HepG2 (cell line): ENCODE data around the gene MAST1. TPM values are rescaled to one million over a fixed set of nuclear protein-coding genes. Genes with fewer than 3 reads are reported as not detected.

Experiments
- ATAC-seq: fragments of 200-7000 bp; cut with Tn5 transposase; 3 replicates; pipeline ENCODE4 v1.9.1; 2020; ENCODE audit warnings: mild to moderate bottlenecking, moderate library complexity
- BruUV-seq: library from RNA; stranded (reverse); fragments of 400-500 nt; replicated peaks from 2 replicates; lab custom pipeline; 2021; lab: Mats Ljungman, UMichigan
- CTCF ChIA-PET: fragments of 300-600 bp; formaldehyde crosslinking; extraction: SDS; loops from one replicate; lab custom pipeline; 2021; ENCODE audit warnings: low total read pairs, inconsistent platforms, low intra/inter-chr PET ratio; lab: Yijun Ruan, JAX
- POLR2A ChIA-PET: fragments of 350-600 bp; sonication (Branson Sonifier 250); formaldehyde crosslinking; loops from one replicate; lab custom pipeline; 2020; ENCODE audit warnings: antibody characterized with exemption, inconsistent platforms; lab: Yijun Ruan, JAX
- DNase-seq: peaks from one replicate; pipeline ENCODE4 v3.0.0-alpha.2; 2015; ENCODE audit warnings: low spot score
- FAIRE-seq: peaks from 3 replicates; lab custom pipeline; 2011; peaks lifted over from hg19 to GRCh38; lab: Jason Lieb, UNC
- H2AFZ ChIP-seq: one replicate; pipeline ENCODE4 v1.6.1; 2011; ENCODE audit warnings: low read length, inconsistent platforms
- H3K27ac ChIP-seq: fragments of 300-600 bp; 3 replicates; pipeline ENCODE4 v1.8.0; 2011; ENCODE audit warnings: mixed run types, mild to moderate bottlenecking, mixed read lengths, low read length, inconsistent platforms; ENCODE audit not compliant: insufficient read depth; ENCODE audit errors: extremely low read length
- H3K27me3 ChIP-seq, 2 experiments: fragments of 200-600 bp in 1 of 2; 2 replicates in 1 of 2; 3 replicates in 1 of 2; pipeline versions ENCODE4 v1.6.0 to v1.8.0; 2011; ENCODE audit warnings: low read length in 2 of 2, mild to moderate bottlenecking in 2 of 2, moderate library complexity in 2 of 2, inconsistent platforms in 1 of 2; ENCODE audit not compliant: insufficient read depth in 2 of 2, control insufficient read depth in 1 of 2
- H3K36me3 ChIP-seq, 2 experiments: fragments of 200-600 bp in 1 of 2; replicated peaks in 1 of 2; 2 replicates in 1 of 2; 3 replicates in 1 of 2; pipeline versions ENCODE4 v1.5.1 to v1.8.0; 2011; ENCODE audit warnings: low read length in 2 of 2, inconsistent platforms in 1 of 2; ENCODE audit not compliant: insufficient read depth in 2 of 2, control insufficient read depth in 1 of 2
- H3K4me1 ChIP-seq: 2 replicates; pipeline ENCODE4 v1.5.1; 2012; ENCODE audit warnings: low read length, inconsistent platforms; ENCODE audit not compliant: insufficient read depth
- H3K4me2 ChIP-seq: 2 replicates; pipeline ENCODE4 v1.6.0; 2011; ENCODE audit warnings: low read depth, low read length, inconsistent platforms
- H3K4me3 ChIP-seq, 3 experiments: fragments of 200-600 bp in 1 of 3; sonication (generic), shearing (Covaris generic) in 1 of 3; replicated peaks in 1 of 3; 2 replicates each; pipeline ENCODE4 v1.5.1; 2011 to 2016; ENCODE audit warnings: low read length in 3 of 3, inconsistent platforms in 2 of 3, low read depth in 2 of 3, mild to moderate bottlenecking in 2 of 3, control low read depth in 1 of 3, mixed read lengths in 1 of 3; ENCODE audit not compliant: insufficient read depth in 1 of 3
- H3K79me2 ChIP-seq: one replicate; pipeline ENCODE4 v1.6.1; 2011; ENCODE audit warnings: low read length, inconsistent platforms; ENCODE audit not compliant: insufficient read depth
- H3K9ac ChIP-seq: 2 replicates; pipeline ENCODE4 v1.6.0; 2011; ENCODE audit warnings: mild to moderate bottlenecking, low read depth, low read length, inconsistent platforms; ENCODE audit not compliant: insufficient read depth
- H3K9me3 ChIP-seq: 2 replicates; pipeline ENCODE4 v1.5.1; 2012; ENCODE audit warnings: mild to moderate bottlenecking, low read length
- H4K20me1 ChIP-seq: 2 replicates; pipeline ENCODE4 v1.6.0; 2011; ENCODE audit warnings: inconsistent platforms, mild to moderate bottlenecking, low read length, moderate library complexity; ENCODE audit not compliant: insufficient read depth
- ARID2 ChIP-seq: sonication (generic); formaldehyde crosslinking; IDR thresholded peaks from 2 replicates; pipeline ENCODE4 v1.8.1; 2022; ENCODE audit warnings: mild to moderate bottlenecking, missing genetic modification reagents, borderline replicate concordance
- DMTF1 ChIP-seq: sonication (generic); formaldehyde crosslinking; IDR thresholded peaks from 2 replicates; pipeline ENCODE4 v1.4.0; 2020; ENCODE audit warnings: mild to moderate bottlenecking, missing genetic modification reagents
- KDM5B ChIP-seq: sonication (generic); formaldehyde crosslinking; IDR thresholded peaks from 2 replicates; pipeline ENCODE4 v1.4.0; 2020; ENCODE audit warnings: missing genetic modification reagents, mild to moderate bottlenecking, borderline replicate concordance
- MYNN ChIP-seq: sonication (generic); formaldehyde crosslinking; IDR thresholded peaks from 2 replicates; pipeline ENCODE4 v1.4.0; 2020; ENCODE audit warnings: mild to moderate bottlenecking, low read depth, missing genetic modification reagents
- RARA ChIP-seq: IDR thresholded peaks from 2 replicates; pipeline ENCODE4 v1.6.1; 2016; ENCODE audit warnings: missing genetic modification reagents, missing compliant biosample characterization
- SIN3B ChIP-seq: fragments of 150-350 bp; IDR thresholded peaks from 2 replicates; pipeline ENCODE4 v1.6.1; 2014; ENCODE audit warnings: low read length
- SMAD3 ChIP-seq: sonication (generic); formaldehyde crosslinking; IDR thresholded peaks from 2 replicates; pipeline ENCODE4 v1.4.0; 2020; ENCODE audit warnings: missing genetic modification reagents
- ZNF891 ChIP-seq: sonication (generic); formaldehyde crosslinking; IDR thresholded peaks from 2 replicates; pipeline ENCODE4 v1.5.0; 2020; ENCODE audit warnings: mild to moderate bottlenecking, missing genetic modification reagents
- WGBS: methylation state at CpG from one replicate; pipeline ENCODE4 v1.1.6; 2017; ENCODE audit warnings: low lambda C conversion rate; 5-methylcytosine and 5-hydroxymethylcytosine counted together
- in situ Hi-C: cut with HindIII; loops from 2 replicates; pipeline ENCODE4 v1.10.0; 2017; ENCODE audit warnings: low pct_unique_long_range_greater_than_20kb; ENCODE audit not compliant: extremely low pct_ligation_motif_present
- intact Hi-C: fragments of 100-400 bp; cut with micrococcal nuclease; formaldehyde crosslinking; loops from one replicate; pipeline ENCODE4 v1.10.0; 2022; ENCODE audit not compliant: unreplicated experiment
- polyA plus RNA-seq, 8 experiments: library from polyadenylated mRNA; depleted of rRNA in 3 of 8; stranded (reverse) in 7 of 8; unstranded in 1 of 8; fragments of >200 nt; fragmentation: Illumina TruSeq in 4 of 8; extraction: Trizol in 4 of 8; gene quantifications; 2 replicates each; pipeline versions ENCODE4 v1.2.1 to v1.2.3, GENCODE V29; 2011 to 2016; ENCODE audit warnings: low read depth in 4 of 8, missing spikeins in 1 of 8, mixed read lengths in 1 of 8; ENCODE audit not compliant: insufficient read depth in 1 of 8
- total RNA-seq, 5 experiments: library from RNA; depleted of rRNA; stranded (reverse); fragments of >200 nt; fragmentation: Illumina TruSeq; extraction: Trizol; gene quantifications; 2 replicates each; pipeline ENCODE4 v1.2.3, GENCODE V29; 2016; ENCODE audit warnings: low read depth in 1 of 5
- TF ChIP-seq, protein P1 (sequence below), 2 experiments: sonication (generic) in 1 of 2; formaldehyde crosslinking in 1 of 2; IDR thresholded peaks; 2 replicates each; pipeline versions ENCODE4 v1.6.1 to v1.9.0; 2014 to 2022; ENCODE audit warnings: antibody characterized with exemption in 1 of 2, borderline replicate concordance in 1 of 2, inconsistent platforms in 1 of 2, low read depth in 1 of 2, missing genetic modification reagents in 1 of 2

Gene MAST1
- total and polyA plus RNA-seq, 2 of the 13 experiments (the other 11 are each of a cell fraction or from before 2014, with no cell fraction given), result 0.73 to 4.7 TPM

DNA sequence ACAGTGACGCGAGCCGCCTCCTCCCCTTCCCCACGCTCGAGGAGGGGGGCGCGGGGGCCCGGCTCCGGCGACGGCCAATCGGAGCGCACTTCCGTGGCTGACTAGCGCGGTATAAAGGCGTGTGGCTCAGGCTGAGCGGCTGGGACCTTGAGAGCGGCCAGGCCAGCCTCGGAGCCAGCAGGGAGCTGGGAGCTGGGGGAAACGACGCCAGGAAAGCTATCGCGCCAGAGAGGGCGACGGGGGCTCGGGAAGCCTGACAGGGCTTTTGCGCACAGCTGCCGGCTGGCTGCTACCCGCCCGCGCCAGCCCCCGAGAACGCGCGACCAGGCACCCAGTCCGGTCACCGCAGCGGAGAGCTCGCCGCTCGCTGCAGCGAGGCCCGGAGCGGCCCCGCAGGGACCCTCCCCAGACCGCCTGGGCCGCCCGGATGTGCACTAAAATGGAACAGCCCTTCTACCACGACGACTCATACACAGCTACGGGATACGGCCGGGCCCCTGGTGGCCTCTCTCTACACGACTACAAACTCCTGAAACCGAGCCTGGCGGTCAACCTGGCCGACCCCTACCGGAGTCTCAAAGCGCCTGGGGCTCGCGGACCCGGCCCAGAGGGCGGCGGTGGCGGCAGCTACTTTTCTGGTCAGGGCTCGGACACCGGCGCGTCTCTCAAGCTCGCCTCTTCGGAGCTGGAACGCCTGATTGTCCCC, 46.8 kb upstream of the MAST1 start, which contains the start of gene JUNB:
JUNB (plus strand) TSS at position 142 of the 706 bp plus-strand sequence; CDS start at position 428, 286 bp downstream.
- BruUV-seq, result TSS peak; percentile 81
- WGBS, result 0% methylated on average over 6 of the region's 73 CpGs
- Histone ChIP-seq H4K20me1 (no peaks in the 10 kb centered on the region), H3K27ac (peak within 1 kb of the TSS; percentile 81), H3K36me3 (no peaks in the 10 kb centered on the region), H2AFZ (no peak within 1 kb of the TSS), H3K4me1 (peaks cover 60% of the 10 kb centered on the region), H3K4me2 (peak within 1 kb of the TSS; percentile 99), H3K9me3 (no peaks in the 10 kb centered on the region), H3K27me3 (no peaks in the 10 kb centered on the region), H3K4me3 (peak within 1 kb of the TSS; percentile 77 to 87 (median 78)), H3K9ac (peak within 1 kb of the TSS; percentile 89), H3K79me2 (peaks cover 8% of the 10 kb centered on the region)
- ChIA-PET POLR2A (interaction anchor here (0.7 to 3.9 kb wide), 16 partner anchors 9 to 326 kb away, joined by 3 to 124 read pairs (median 12); partner anchors contain the start of genes GCDH, GET3, HOOK2 and MAN2B1), CTCF (interaction anchor here (0.7 to 0.8 kb wide), 2 partner anchors 14 to 115 kb away, joined by 3 read pairs; no protein-coding TSS in a partner anchor)
- ATAC-seq (peak; percentile 70), FAIRE-seq (peak; percentile 56), DNase-seq (peak; percentile 88)
- intact Hi-C loops, result no loop called here
- in situ Hi-C loops, result no loop called here
- peak; percentile 70 for TF ChIP-seq RARA (CRISPR knock-in tag)
- TF ChIP-seq, protein P1, sequence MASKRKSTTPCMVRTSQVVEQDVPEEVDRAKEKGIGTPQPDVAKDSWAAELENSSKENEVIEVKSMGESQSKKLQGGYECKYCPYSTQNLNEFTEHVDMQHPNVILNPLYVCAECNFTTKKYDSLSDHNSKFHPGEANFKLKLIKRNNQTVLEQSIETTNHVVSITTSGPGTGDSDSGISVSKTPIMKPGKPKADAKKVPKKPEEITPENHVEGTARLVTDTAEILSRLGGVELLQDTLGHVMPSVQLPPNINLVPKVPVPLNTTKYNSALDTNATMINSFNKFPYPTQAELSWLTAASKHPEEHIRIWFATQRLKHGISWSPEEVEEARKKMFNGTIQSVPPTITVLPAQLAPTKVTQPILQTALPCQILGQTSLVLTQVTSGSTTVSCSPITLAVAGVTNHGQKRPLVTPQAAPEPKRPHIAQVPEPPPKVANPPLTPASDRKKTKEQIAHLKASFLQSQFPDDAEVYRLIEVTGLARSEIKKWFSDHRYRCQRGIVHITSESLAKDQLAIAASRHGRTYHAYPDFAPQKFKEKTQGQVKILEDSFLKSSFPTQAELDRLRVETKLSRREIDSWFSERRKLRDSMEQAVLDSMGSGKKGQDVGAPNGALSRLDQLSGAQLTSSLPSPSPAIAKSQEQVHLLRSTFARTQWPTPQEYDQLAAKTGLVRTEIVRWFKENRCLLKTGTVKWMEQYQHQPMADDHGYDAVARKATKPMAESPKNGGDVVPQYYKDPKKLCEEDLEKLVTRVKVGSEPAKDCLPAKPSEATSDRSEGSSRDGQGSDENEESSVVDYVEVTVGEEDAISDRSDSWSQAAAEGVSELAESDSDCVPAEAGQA (IDR thresholded peaks at IDR 0.05; ENCODE audit: low read depth), result peak; percentile 48; the same call in 1 of the 2 replicates
- TF ChIP-seq, protein P1 (CRISPR knock-in tag; IDR thresholded peaks at IDR 0.05; ENCODE audit: borderline replicate concordance), result no peak; the same call in 1 of the 2 replicates
- peak; percentile 88; the same call in 1 of the 2 replicates for TF ChIP-seq ZNF891 (CRISPR knock-in tag)
- peak; percentile 48; the same call in 1 of the 2 replicates for TF ChIP-seq KDM5B (CRISPR knock-in tag)
- TF ChIP-seq SMAD3 (CRISPR knock-in tag), result peak; percentile 82; the same call in 1 of the 2 replicates
- TF ChIP-seq DMTF1 (CRISPR knock-in tag), result no peak
- peak; percentile 7; the same call in 1 of the 2 replicates for TF ChIP-seq ARID2 (CRISPR knock-in tag)
- TF ChIP-seq MYNN (CRISPR knock-in tag), result no peak
- TF ChIP-seq SIN3B, result peak; percentile 54; the same call in 1 of the 2 replicates
